H1 (cell line): ENCODE results near the gene FOXA3. TPM values are rescaled to one million over a fixed set of nuclear protein-coding genes. Genes with fewer than 3 reads are reported as not detected.

Experiments used
- ATF2 ChIP-seq: IDR thresholded peaks from 2 replicates; pipeline ENCODE4 v1.6.1; 2012; ENCODE audit warnings: low read length, inconsistent platforms
- BACH1 ChIP-seq: IDR thresholded peaks from 2 replicates; pipeline ENCODE4 v1.6.1; 2012; ENCODE audit warnings: low read length, improper control_type of control experiment
- E2F6 ChIP-seq: IDR thresholded peaks from 2 replicates; pipeline ENCODE4 v1.6.1; 2012; ENCODE audit warnings: inconsistent platforms
- EZH2 ChIP-seq: fragments of 200-600 bp; sonication (generic); IDR thresholded peaks from 2 replicates; pipeline ENCODE4 v1.7.1; 2012; ENCODE audit warnings: low read depth, mild to moderate bottlenecking, moderate library complexity, low read length, inconsistent platforms; ENCODE audit not compliant: severe bottlenecking
- SIN3A ChIP-seq, 2 experiments: IDR thresholded peaks in 1 of 2; conservative IDR thresholded peaks in 1 of 2; 2 replicates each; pipeline ENCODE4 v1.6.1; 2011 to 2012; ENCODE audit warnings: low read length in 2 of 2, improper control_type of control experiment in 1 of 2, low read depth in 1 of 2, mild to moderate bottlenecking in 1 of 2
- SP4 ChIP-seq: IDR thresholded peaks from 2 replicates; pipeline ENCODE4 v1.6.1; 2012; ENCODE audit warnings: low read length, inconsistent platforms
- ZNF274 ChIP-seq: IDR thresholded peaks from 2 replicates; pipeline ENCODE4 v1.7.0; 2012; ENCODE audit warnings: low read length, borderline replicate concordance; ENCODE audit errors: extremely low read depth
- polyA plus RNA-seq, 7 experiments: library from polyadenylated mRNA; depleted of rRNA in 3 of 7; stranded (reverse) in 5 of 7; unstranded in 2 of 7; fragments of >200 nt in 5 of 7; fragments of 200-250 nt in 2 of 7; gene quantifications; 1 replicate in 5 of 7; 2 replicates in 1 of 7; 4 replicates in 1 of 7; pipeline versions ENCODE4 v1.2.1 to v1.2.3, GENCODE V29; 2011 to 2013; ENCODE audit warnings: missing spikeins in 2 of 7, mixed read lengths in 2 of 7
- total RNA-seq: library from RNA; stranded (reverse); fragmentation: NEBNext Ultra II Directional; extraction: Animal tissue kit (Norgen Biotek cat#: 25700); gene quantifications from 2 replicates; pipeline ENCODE4 v1.2.1, GENCODE V29; 2021
- TF ChIP-seq, protein P1 (sequence below): fragments of 300-600 bp; sonication (generic); IDR thresholded peaks from 2 replicates; pipeline ENCODE4 v1.7.1; 2012; ENCODE audit warnings: low read length, moderate library complexity, mild to moderate bottlenecking, inconsistent platforms; ENCODE audit not compliant: insufficient replicate concordance

Gene FOXA3
- total and polyA plus RNA-seq, 2 of the 8 experiments (the other 6 are each of a cell fraction or from before 2014, with no cell fraction given), result 20.2 to 49.1 TPM

GRCh38 chr19:45897261-45897812 is 33.2 kb downstream of the FOXA3 start (continued):
- TF ChIP-seq, protein P1, sequence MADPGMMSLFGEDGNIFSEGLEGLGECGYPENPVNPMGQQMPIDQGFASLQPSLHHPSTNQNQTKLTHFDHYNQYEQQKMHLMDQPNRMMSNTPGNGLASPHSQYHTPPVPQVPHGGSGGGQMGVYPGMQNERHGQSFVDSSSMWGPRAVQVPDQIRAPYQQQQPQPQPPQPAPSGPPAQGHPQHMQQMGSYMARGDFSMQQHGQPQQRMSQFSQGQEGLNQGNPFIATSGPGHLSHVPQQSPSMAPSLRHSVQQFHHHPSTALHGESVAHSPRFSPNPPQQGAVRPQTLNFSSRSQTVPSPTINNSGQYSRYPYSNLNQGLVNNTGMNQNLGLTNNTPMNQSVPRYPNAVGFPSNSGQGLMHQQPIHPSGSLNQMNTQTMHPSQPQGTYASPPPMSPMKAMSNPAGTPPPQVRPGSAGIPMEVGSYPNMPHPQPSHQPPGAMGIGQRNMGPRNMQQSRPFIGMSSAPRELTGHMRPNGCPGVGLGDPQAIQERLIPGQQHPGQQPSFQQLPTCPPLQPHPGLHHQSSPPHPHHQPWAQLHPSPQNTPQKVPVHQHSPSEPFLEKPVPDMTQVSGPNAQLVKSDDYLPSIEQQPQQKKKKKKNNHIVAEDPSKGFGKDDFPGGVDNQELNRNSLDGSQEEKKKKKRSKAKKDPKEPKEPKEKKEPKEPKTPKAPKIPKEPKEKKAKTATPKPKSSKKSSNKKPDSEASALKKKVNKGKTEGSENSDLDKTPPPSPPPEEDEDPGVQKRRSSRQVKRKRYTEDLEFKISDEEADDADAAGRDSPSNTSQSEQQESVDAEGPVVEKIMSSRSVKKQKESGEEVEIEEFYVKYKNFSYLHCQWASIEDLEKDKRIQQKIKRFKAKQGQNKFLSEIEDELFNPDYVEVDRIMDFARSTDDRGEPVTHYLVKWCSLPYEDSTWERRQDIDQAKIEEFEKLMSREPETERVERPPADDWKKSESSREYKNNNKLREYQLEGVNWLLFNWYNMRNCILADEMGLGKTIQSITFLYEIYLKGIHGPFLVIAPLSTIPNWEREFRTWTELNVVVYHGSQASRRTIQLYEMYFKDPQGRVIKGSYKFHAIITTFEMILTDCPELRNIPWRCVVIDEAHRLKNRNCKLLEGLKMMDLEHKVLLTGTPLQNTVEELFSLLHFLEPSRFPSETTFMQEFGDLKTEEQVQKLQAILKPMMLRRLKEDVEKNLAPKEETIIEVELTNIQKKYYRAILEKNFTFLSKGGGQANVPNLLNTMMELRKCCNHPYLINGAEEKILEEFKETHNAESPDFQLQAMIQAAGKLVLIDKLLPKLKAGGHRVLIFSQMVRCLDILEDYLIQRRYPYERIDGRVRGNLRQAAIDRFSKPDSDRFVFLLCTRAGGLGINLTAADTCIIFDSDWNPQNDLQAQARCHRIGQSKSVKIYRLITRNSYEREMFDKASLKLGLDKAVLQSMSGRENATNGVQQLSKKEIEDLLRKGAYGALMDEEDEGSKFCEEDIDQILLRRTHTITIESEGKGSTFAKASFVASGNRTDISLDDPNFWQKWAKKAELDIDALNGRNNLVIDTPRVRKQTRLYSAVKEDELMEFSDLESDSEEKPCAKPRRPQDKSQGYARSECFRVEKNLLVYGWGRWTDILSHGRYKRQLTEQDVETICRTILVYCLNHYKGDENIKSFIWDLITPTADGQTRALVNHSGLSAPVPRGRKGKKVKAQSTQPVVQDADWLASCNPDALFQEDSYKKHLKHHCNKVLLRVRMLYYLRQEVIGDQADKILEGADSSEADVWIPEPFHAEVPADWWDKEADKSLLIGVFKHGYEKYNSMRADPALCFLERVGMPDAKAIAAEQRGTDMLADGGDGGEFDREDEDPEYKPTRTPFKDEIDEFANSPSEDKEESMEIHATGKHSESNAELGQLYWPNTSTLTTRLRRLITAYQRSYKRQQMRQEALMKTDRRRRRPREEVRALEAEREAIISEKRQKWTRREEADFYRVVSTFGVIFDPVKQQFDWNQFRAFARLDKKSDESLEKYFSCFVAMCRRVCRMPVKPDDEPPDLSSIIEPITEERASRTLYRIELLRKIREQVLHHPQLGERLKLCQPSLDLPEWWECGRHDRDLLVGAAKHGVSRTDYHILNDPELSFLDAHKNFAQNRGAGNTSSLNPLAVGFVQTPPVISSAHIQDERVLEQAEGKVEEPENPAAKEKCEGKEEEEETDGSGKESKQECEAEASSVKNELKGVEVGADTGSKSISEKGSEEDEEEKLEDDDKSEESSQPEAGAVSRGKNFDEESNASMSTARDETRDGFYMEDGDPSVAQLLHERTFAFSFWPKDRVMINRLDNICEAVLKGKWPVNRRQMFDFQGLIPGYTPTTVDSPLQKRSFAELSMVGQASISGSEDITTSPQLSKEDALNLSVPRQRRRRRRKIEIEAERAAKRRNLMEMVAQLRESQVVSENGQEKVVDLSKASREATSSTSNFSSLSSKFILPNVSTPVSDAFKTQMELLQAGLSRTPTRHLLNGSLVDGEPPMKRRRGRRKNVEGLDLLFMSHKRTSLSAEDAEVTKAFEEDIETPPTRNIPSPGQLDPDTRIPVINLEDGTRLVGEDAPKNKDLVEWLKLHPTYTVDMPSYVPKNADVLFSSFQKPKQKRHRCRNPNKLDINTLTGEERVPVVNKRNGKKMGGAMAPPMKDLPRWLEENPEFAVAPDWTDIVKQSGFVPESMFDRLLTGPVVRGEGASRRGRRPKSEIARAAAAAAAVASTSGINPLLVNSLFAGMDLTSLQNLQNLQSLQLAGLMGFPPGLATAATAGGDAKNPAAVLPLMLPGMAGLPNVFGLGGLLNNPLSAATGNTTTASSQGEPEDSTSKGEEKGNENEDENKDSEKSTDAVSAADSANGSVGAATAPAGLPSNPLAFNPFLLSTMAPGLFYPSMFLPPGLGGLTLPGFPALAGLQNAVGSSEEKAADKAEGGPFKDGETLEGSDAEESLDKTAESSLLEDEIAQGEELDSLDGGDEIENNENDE, result no peak
- TF ChIP-seq ATF2 (no peak), SIN3A (conservative IDR thresholded peaks at IDR 0.05 in 1 of 2, IDR thresholded peaks at IDR 0.05 in 1 of 2; ENCODE audit: low read depth in 1 of 2, low read length in 2 of 2) (no peak), E2F6 (no peak), BACH1 (no peak), SP4 (no peak), ZNF274 (no peak), EZH2 (no peak)
